ENCODE data around the gene P2RY13. TPM values are rescaled to one million over a fixed set of nuclear protein-coding genes. Genes with fewer than 3 reads are reported as not detected.

The P2RY13 gene
- total RNA-seq, 1 experiment from 2014 or later = not detected

GRCh38 chr3:151305775-151306151 lies 23.6 kb downstream of the P2RY13 start (continued):
- TF ChIP-seq PRDM15 (CRISPR knock-in tag; IDR thresholded peaks at IDR 0.05) (no peak), CREM (CRISPR knock-in tag; IDR thresholded peaks at IDR 0.05) (no peak), ETV6 (CRISPR knock-in tag; IDR thresholded peaks at IDR 0.05) (no peak)
- TF ChIP-seq, protein P1, sequence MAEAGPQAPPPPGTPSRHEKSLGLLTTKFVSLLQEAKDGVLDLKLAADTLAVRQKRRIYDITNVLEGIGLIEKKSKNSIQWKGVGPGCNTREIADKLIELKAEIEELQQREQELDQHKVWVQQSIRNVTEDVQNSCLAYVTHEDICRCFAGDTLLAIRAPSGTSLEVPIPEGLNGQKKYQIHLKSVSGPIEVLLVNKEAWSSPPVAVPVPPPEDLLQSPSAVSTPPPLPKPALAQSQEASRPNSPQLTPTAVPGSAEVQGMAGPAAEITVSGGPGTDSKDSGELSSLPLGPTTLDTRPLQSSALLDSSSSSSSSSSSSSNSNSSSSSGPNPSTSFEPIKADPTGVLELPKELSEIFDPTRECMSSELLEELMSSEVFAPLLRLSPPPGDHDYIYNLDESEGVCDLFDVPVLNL (CRISPR knock-in tag; IDR thresholded peaks at IDR 0.05; ENCODE audit: borderline replicate concordance, low read depth) = no peak

DNA sequence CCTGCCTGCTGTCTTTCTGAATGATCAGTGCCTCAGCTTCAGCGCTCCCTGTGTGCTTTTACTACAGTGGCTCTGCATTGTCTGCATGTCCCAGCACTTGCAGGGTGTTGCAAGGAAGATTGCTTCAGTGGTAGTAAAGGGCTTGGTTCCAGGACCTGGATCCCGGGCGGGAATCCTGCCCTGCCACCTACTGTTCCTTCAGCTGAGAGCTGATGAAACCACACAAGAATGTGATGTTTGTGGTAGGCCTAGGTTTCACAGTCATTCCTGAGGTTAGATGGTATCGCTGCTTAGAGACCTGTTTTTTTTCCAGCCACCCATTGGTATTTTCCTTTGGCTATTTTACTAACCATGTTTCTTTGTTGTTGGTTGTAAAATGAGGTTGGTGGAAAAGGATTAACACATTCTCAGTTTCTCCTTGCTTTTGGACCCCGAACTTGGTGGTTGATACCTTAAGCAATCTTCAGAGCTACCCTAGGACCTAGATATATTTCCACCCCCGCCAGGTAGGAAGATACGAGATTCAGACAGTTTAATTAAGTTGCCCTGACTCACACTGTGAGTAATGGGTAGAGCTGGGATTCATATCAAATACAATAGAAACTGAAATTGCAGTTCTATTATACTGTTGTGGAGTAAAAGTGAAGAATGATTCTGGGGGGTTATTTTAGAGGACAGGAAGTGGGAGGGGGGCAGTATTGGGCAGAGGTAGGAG lies 24.1 kb downstream of the P2RY13 start:
- peaks cover 48% of the 10 kb centered on the region for H3K4me1 Mint-ChIP-seq
- H3K36me3 Mint-ChIP-seq = no peaks in the 10 kb centered on the region
- peak; percentile 94 for ATAC-seq

More for the DNA sequence above, 24.1 kb downstream of the P2RY13 start:
- no peaks in the 10 kb centered on the region for H3K9me3 Mint-ChIP-seq
- ChIA-PET POLR2A (interaction anchor here (1.1 kb wide), 1 partner anchor 152 kb away, joined by 3 read pairs; no protein-coding TSS in a partner anchor), CTCF (interaction anchor here (0.7 to 1.9 kb wide), 5 partner anchors 22 to 137 kb away, joined by 3 to 5 read pairs (median 4); no protein-coding TSS in a partner anchor)
- TF ChIP-seq, protein P2, sequence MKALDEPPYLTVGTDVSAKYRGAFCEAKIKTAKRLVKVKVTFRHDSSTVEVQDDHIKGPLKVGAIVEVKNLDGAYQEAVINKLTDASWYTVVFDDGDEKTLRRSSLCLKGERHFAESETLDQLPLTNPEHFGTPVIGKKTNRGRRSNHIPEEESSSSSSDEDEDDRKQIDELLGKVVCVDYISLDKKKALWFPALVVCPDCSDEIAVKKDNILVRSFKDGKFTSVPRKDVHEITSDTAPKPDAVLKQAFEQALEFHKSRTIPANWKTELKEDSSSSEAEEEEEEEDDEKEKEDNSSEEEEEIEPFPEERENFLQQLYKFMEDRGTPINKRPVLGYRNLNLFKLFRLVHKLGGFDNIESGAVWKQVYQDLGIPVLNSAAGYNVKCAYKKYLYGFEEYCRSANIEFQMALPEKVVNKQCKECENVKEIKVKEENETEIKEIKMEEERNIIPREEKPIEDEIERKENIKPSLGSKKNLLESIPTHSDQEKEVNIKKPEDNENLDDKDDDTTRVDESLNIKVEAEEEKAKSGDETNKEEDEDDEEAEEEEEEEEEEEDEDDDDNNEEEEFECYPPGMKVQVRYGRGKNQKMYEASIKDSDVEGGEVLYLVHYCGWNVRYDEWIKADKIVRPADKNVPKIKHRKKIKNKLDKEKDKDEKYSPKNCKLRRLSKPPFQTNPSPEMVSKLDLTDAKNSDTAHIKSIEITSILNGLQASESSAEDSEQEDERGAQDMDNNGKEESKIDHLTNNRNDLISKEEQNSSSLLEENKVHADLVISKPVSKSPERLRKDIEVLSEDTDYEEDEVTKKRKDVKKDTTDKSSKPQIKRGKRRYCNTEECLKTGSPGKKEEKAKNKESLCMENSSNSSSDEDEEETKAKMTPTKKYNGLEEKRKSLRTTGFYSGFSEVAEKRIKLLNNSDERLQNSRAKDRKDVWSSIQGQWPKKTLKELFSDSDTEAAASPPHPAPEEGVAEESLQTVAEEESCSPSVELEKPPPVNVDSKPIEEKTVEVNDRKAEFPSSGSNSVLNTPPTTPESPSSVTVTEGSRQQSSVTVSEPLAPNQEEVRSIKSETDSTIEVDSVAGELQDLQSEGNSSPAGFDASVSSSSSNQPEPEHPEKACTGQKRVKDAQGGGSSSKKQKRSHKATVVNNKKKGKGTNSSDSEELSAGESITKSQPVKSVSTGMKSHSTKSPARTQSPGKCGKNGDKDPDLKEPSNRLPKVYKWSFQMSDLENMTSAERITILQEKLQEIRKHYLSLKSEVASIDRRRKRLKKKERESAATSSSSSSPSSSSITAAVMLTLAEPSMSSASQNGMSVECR (CRISPR knock-in tag; IDR thresholded peaks at IDR 0.05; ENCODE audit: borderline replicate concordance) = no peak
- TF ChIP-seq SP1 (CRISPR knock-in tag; conservative IDR thresholded peaks at IDR 0.05) (no peak), FOXK1 (CRISPR knock-in tag; IDR thresholded peaks at IDR 0.05) (no peak), AFF4 (CRISPR knock-in tag; IDR thresholded peaks at IDR 0.05; ENCODE audit: borderline replicate concordance) (0 out of 2 replicates have a peak, but pooled peaks have one; percentile 44), GABPB1 (CRISPR knock-in tag; IDR thresholded peaks at IDR 0.05) (peak; percentile 87), ZNF423 (CRISPR knock-in tag; IDR thresholded peaks at IDR 0.05) (peak; percentile 39; the same call in 1 of the 2 replicates)
- TF ChIP-seq, protein P3, sequence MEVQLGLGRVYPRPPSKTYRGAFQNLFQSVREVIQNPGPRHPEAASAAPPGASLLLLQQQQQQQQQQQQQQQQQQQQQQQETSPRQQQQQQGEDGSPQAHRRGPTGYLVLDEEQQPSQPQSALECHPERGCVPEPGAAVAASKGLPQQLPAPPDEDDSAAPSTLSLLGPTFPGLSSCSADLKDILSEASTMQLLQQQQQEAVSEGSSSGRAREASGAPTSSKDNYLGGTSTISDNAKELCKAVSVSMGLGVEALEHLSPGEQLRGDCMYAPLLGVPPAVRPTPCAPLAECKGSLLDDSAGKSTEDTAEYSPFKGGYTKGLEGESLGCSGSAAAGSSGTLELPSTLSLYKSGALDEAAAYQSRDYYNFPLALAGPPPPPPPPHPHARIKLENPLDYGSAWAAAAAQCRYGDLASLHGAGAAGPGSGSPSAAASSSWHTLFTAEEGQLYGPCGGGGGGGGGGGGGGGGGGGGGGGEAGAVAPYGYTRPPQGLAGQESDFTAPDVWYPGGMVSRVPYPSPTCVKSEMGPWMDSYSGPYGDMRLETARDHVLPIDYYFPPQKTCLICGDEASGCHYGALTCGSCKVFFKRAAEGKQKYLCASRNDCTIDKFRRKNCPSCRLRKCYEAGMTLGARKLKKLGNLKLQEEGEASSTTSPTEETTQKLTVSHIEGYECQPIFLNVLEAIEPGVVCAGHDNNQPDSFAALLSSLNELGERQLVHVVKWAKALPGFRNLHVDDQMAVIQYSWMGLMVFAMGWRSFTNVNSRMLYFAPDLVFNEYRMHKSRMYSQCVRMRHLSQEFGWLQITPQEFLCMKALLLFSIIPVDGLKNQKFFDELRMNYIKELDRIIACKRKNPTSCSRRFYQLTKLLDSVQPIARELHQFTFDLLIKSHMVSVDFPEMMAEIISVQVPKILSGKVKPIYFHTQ (CRISPR knock-in tag; IDR thresholded peaks at IDR 0.05) = 0 out of 2 replicates have a peak, but pooled peaks have one; percentile 29
- peak; percentile 76 for DNase-seq (ENCODE audit: low spot score)
- peak overlapping the region; percentile 90 for H3K27ac Mint-ChIP-seq
- H3K4me3 Mint-ChIP-seq = no peak overlapping the region
- H3K27me3 Mint-ChIP-seq (ENCODE audit: low read depth) = no peaks in the 10 kb centered on the region
